Endothelial cell of umbilical vein (primary cell): Measurements from ENCODE around the gene RHBDD3.

Experiments used
- EZH2 ChIP-seq: IDR thresholded peaks from 2 replicates; pipeline ENCODE4 v1.6.1; 2012; ENCODE audit warnings: borderline replicate concordance, low read depth, mild to moderate bottlenecking, moderate library complexity, low read length, inconsistent platforms; ENCODE audit not compliant: severe bottlenecking
- GATA2 ChIP-seq: IDR thresholded peaks from 2 replicates; pipeline ENCODE4 v1.7.0; 2011; ENCODE audit warnings: low read depth, mild to moderate bottlenecking, moderate library complexity, mixed read lengths, low read length; ENCODE audit not compliant: insufficient read length, insufficient read depth
- TF ChIP-seq, protein P1 (sequence below), 2 donors: IDR thresholded peaks; 1 replicate in 1 of 2; 2 replicates in 1 of 2; pipeline ENCODE4 v1.5.1; 2011; ENCODE audit warnings: low read length in 2 of 2, mild to moderate bottlenecking in 2 of 2, moderate library complexity in 2 of 2, control low read depth in 1 of 2, inconsistent platforms in 1 of 2, low read depth in 1 of 2; ENCODE audit not compliant: insufficient read depth in 1 of 2; ENCODE audit errors: extremely low read depth in 1 of 2

DNA sequence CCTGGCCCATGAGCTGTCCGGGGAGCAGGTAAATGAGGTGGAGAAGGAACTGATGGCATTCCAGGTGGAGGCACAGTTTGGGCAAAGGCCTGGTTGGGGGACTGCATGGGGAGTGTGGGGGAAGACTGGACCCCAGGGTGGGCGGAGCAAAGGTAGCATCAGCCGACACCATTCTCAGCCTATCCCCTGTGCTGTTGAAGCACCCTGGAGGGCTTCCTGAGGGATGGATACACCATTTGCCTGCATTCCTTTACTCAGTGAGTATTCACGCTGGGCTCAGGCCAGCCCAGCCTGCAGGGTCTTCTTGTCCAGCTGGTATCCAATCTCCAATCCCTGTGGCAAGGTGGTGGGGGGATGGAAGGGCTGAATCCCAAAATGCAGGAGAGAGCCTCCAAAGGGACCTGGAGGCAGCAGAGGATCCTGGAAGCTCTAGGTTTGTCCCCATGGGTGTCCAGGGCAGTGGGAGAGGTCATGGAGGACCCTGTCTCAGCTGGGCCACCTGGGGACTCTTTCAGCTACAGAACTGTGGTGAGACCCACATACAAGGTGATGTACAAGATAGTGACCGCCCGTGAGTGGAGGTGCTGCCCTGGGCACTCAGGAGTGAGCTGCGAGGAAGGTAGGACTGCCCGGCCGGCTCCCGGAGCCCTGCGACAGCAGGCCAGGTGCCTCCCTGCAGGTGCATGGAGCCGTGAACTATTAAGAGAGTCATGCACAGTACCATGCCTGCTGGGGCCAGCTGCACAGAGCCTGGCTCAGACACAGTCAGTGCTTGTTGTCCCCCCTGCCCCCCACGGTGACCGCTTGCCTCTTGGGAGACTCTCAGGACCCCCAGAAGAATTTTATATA is 52.5 kb downstream of the RHBDD3 start:
- TF ChIP-seq, protein P1, sequence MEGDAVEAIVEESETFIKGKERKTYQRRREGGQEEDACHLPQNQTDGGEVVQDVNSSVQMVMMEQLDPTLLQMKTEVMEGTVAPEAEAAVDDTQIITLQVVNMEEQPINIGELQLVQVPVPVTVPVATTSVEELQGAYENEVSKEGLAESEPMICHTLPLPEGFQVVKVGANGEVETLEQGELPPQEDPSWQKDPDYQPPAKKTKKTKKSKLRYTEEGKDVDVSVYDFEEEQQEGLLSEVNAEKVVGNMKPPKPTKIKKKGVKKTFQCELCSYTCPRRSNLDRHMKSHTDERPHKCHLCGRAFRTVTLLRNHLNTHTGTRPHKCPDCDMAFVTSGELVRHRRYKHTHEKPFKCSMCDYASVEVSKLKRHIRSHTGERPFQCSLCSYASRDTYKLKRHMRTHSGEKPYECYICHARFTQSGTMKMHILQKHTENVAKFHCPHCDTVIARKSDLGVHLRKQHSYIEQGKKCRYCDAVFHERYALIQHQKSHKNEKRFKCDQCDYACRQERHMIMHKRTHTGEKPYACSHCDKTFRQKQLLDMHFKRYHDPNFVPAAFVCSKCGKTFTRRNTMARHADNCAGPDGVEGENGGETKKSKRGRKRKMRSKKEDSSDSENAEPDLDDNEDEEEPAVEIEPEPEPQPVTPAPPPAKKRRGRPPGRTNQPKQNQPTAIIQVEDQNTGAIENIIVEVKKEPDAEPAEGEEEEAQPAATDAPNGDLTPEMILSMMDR (IDR thresholded peaks at IDR 0.05; ENCODE audit: extremely low read depth in 1 of 2, insufficient read depth in 1 of 2, low read depth in 1 of 2, low read length in 2 of 2): no peak
- TF ChIP-seq GATA2: no peak
- TF ChIP-seq EZH2: no peak
